ENCODE measurements around the gene CRY2.

DNA sequence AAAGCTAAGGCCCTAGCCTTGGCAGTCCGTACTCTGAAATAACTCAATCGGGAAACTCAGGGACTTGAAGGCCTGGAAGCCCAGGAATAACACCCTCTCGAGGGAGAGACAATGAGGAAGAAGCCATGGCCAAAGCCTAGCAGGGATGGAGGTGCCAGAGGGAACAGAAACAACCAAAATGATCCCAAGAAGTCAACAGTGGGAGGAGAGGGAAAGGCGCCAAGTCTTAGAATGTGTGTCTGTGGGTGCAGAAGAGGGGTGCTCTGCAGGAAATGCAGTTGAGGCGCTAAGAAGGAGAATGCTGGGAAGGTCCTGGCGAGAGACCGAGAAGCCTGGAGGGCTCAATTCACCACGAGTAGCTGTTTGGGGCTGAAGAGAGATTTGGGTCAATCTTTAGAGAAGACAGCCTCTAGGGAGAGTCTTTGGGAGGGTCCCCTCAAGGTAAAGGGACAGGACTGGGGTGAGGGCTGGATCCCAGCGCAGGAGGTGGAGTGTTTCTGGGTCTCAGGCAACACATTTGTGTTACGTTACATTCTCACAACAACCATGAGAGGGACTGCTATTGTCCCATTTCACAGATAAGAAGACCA is 37.4 kb downstream of the CRY2 start:
- TF ChIP-seq EZH2 (IDR thresholded peaks at IDR 0.05; ENCODE audit: low read length, missing control alignments) (no peak), CTCF (conservative IDR thresholded peaks at IDR 0.05 in 1 of 2, IDR thresholded peaks at IDR 0.05 in 1 of 2; ENCODE audit: low read depth in 1 of 2, low read length in 2 of 2) (no peak)

Data from fibroblast of lung (primary cell).